Measurements from ENCODE around the gene CNP.
"Not testable (repeated sequence)": the region's sequence is repeated elsewhere in the genome, so short reads cannot be mapped to it uniquely, and the experiment has no call there.

The CNP gene

GRCh38 chr17:42002792-42003301 is 36.3 kb downstream of the CNP start:
- DNase-seq (ENCODE audit: low read depth in 2 of 2), result no peak

- DNase-seq (ENCODE audit: low read depth in 2 of 2), result peak in 1 of 2 experiments; percentile 25
Observed at GRCh38 chr17:42005166-42005565, 38.6 kb downstream of the CNP start.

- DNase-seq (ENCODE audit: low read depth in 2 of 2), result no peak
Observed at GRCh38 chr17:42009170-42009569, 42.6 kb downstream of the CNP start.

- not testable (repeated sequence) for DNase-seq (ENCODE audit: low read depth in 2 of 2)
Observed at GRCh38 chr17:42010266-42010680, 43.7 kb downstream of the CNP start.

- no peak for DNase-seq (ENCODE audit: low read depth in 2 of 2)
Observed at GRCh38 chr17:42010898-42011516, 44.4 kb downstream of the CNP start.

- DNase-seq (ENCODE audit: low read depth in 2 of 2), result not testable (repeated sequence)
Observed at GRCh38 chr17:42012363-42012762, 45.8 kb downstream of the CNP start.

GRCh38 chr17:42013740-42014139 is 47.1 kb downstream of the CNP start:
- DNase-seq (ENCODE audit: low read depth in 2 of 2), result not testable (repeated sequence)

DNA sequence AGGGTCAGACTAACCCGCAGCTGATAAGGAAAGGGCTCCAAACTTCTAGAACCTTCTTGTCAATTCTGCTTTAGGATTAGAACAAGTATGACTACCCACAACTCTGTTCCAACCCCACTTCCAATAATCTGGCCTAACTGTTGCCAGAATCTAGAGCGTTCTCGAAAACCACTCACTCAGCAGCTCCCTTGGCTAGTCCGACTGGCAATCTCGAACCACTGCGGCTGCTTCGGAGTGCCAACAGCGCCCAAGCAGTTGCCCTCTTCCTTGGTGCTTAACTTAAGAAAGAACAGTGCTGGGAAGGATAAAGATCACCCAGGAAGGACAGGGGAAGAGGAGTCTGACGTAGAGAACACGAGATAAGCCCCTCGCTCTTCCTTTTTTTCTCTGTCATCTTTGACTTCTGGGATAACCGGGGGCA is 49.8 kb downstream of the CNP start:
- DNase-seq (ENCODE audit: low read depth in 2 of 2), result no peak

DNA sequence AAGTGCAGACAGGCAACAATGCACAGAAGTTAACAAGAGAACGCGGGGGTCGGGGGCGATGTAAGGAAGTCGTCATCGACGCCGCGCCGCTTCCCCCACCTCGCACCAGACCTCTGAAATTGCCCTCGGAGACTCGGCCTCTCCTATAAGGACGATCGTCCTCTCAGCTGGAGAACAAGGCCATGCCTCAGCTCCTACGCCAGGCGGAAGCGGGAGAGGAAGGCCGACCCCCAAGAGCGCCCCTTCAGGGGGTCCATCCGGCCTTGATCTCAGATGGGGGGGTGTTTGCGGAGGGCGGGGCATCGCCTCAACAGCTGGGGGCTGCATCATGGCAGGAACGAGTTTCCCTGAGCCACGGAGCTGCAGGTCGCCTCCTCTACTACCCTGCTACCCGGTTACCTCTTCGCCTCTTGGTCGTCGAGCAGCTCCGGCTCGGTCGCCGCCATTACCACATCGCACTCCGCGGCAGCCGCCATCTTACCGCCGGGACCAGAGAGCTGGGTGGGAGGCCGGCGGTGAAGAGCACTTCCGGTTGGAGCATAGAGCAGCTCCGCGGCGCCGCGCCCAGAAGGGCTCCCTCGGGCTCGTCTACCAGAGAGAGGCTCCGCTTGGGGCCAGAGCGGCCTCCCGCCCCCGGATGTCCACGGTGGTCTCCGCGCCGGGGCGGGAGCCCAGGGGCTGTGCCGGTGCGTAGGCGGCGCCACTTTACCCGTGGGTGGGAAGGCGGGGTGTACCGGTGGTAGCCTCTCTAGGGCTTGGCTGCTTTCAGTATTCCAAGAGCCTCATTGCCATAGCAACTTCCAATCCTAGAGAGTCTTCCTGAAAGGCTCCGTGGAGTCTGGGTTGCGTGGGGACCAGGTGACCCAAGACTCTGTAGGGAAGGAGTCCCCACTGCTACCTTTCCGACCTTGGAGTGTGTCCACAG is 50.6 kb downstream of the CNP start, which contains the start of gene DNAJC7:
TSS of gene DNAJC7 (minus strand) at position 499 of the 925 bp plus-strand sequence. CDS start at position 476, 23 bp downstream.
- peak; percentile 70 to 79 for DNase-seq (ENCODE audit: low read depth in 2 of 2)

DNA sequence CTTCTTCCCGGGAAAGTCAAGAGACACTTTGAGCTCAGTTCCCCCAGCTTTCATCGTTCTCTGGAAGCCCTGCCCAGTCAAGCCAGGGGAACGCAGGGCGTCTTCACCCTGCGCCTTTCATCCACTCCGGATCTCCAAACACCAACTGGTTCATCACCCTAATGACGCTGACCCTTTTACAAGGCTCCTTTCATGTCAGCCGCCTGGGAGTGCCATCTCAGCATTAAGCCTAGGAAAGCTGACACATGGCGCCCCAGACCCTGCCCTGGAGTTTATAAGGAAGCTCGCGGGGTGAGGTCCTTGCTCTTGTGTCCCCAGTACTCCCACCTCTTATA is 51.2 kb downstream of the CNP start:
- no peak for DNase-seq (ENCODE audit: low read depth in 2 of 2)

- no peak for DNase-seq (ENCODE audit: low read depth in 2 of 2)
Observed at GRCh38 chr17:42018339-42018738, 51.7 kb downstream of the CNP start.

DNA sequence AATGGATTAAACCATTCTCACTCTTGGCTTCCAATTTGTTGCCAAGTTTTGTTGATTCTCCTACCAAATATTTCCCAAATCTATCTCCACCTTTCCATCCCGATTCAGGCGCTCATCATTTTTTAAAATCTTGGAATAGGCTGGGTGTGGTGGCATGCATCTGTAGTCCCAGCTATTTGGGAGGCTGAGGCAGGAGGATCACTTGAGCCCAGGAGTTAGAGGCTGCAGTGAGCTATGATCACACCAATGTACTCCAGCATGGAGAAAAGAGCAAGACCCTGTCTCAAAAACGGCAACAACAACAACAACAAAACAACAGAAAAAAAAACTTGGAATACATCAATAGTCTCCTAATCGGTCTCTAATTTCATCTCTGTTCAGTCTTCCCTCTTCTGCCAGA is 52.4 kb downstream of the CNP start:
- no peak for DNase-seq (ENCODE audit: low read depth in 2 of 2)

GRCh38 chr17:42019509-42020404 is 53.2 kb downstream of the CNP start, which contains the start of gene NKIRAS2:
Gene NKIRAS2, plus strand, starts transcription at chr17:42020090. Its CDS starts 1,488 bp downstream, at chr17:42021578.
- DNase-seq (ENCODE audit: low read depth in 2 of 2), result peak; percentile 66 to 68

GRCh38 chr17:42020845-42021244 is 54.2 kb downstream of the CNP start:
- not testable (repeated sequence) for DNase-seq (ENCODE audit: low read depth in 2 of 2)

DNA sequence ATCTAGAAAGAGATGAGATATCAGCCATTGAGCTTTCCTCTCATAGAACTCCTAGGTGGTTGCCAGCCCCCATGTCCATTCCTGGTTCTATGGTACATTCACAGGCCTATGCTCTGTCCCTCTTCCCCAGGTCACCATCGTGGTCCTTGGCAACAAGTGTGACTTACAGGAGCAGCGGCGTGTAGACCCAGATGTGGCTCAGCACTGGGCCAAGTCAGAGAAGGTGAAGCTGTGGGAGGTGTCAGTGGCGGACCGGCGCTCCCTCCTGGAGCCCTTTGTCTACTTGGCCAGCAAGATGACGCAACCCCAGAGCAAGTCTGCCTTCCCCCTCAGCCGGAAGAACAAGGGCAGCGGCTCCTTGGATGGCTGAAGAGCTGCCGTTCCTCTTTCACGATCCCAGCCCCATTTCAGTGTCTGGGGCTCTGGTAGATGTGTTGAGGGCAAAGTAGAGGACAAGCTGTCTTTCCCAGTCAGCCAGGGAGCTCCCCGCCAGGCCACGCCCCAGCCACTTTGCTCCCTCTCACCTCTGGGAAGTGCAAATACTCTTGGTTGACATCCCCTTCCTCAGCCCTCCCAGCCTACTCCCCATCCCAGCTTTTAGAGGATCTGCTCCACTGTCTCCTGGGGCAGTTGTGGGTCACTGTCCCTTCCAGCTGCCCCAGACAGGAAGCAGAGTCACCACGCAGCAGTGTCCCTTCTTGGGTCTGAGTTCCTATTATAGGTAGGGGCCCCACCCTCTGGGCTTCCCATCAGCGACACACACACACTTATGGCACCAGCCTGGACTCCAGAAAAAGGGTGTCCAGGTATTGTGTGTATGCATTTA is 57.1 kb downstream of the CNP start:
- DNase-seq (ENCODE audit: low read depth in 2 of 2), result no peak

- DNase-seq (ENCODE audit: low read depth in 2 of 2), result no peak
Observed at GRCh38 chr17:42025191-42025579, 58.6 kb downstream of the CNP start.

DNA sequence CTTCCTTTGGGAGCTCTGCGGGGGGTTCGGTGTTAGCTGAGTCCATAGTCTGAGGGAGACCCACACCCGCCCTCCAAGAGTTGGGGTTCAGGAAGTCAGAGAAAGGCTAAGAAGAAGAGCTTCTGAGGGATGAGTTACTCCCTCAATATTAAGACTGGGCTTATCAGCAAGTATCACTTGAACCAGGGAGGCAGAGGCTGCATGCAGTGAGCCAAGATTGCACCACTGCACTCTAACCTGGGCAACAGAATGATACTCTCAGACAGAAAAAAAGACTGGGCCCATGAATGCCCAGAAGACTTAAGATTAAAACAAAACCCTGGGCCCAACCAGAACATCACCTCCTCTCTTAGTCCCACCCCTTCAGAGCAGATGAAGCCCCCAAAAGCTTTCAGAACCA is 59.3 kb downstream of the CNP start:
- DNase-seq (ENCODE audit: low read depth in 2 of 2), result no peak

DNA sequence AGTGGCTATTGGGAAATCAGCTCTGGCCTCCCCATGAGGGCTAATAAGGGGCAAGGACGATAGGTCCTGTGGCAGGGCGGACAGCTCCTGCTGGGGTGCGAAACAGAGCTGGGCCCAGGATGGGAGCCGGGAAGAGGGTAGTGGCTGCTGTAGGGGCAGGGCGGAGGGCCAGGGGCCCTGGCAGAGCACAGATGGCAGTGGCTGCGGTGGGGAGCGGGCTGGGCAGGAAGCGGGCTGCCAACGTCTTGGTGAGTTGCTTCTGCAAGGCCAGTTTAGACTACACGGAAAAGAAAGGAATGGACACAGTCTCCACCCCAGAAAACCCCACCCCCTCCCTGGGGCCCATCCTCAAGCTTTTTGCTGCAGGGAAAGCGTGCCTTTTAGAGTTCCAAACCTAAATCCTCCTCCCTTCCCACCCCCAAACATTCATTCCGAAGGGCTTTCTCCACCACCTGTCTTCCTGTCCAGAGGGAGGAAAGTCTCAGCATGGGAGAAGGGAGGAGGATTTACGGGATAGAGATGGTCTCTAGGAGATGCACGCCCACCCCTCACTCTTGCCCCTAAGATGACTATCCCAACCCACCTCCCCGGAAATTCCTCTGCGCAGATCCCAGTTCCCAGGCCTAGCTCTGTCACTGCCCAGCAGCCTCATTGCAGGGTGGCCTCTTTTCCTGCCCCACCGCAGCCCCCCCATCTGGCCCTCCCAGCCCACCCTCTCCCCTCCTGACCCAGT is 60.4 kb downstream of the CNP start:
- DNase-seq (ENCODE audit: low read depth in 2 of 2), result no peak

Measured in fibroblast of skin of left biceps (primary cell).